ENCODE results near the gene HAT1.
A peak's percentile ranks its signal among the peaks of the same experiment; 100 is the strongest.

Gene HAT1, protein sequence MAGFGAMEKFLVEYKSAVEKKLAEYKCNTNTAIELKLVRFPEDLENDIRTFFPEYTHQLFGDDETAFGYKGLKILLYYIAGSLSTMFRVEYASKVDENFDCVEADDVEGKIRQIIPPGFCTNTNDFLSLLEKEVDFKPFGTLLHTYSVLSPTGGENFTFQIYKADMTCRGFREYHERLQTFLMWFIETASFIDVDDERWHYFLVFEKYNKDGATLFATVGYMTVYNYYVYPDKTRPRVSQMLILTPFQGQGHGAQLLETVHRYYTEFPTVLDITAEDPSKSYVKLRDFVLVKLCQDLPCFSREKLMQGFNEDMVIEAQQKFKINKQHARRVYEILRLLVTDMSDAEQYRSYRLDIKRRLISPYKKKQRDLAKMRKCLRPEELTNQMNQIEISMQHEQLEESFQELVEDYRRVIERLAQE

DNA sequence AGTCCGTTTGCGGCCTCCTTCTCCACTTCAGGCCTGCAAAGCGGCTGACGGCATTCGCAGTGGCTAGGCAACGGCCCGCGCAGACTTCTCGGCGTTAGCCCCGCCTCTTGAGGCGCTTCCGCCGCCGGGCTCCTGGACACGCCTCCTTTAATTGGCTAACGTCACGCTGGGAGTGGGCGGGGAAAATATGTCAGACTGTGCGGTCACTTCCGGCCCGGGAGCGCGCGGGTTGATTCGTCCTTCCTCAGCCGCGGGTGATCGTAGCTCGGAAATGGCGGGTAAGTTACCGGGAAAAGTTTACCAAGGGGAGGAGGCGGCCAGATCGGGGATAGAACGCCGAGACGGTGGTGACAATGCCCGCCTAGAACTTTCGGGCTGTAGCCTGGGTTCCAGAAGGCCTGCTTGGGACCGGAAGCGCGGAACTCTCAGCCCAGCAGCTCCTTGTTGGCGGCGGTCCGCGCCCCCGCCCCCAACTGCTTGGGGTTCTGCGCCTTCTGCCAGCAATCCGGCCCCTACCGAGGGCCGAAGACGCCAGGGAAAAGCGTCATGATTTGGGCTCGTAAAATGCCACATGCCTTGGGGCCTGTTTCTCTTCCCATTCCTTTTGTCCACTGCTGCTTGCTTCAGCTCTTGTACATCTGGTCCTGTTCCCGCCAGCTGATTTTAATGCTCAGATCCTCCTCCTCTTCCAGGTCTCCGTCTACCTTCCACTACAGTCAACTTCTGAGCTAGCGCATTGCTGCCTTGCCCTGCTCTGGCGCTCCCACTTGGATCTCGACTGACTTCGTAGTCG lies at the start of gene HAT1:
HAT1 (plus strand) TSS at position 232 of the 793 bp plus-strand sequence; CDS start at position 272, 40 bp downstream.
- peak; percentile 99 for DNase-seq (ENCODE audit: low read depth)
- peak within 1 kb of the TSS; percentile 93 for H3K4me3 ChIP-seq (ENCODE audit: low read depth, low read length)
- TF ChIP-seq MAX (IDR thresholded peaks at IDR 0.05; ENCODE audit: low read depth, low read length) (peak; percentile 26; the same call in 1 of the 2 replicates), POLR2A (IDR thresholded peaks at IDR 0.05; ENCODE audit: extremely low read depth, insufficient read length) (peak; percentile 57), MYC (IDR thresholded peaks at IDR 0.05; ENCODE audit: low read depth, low read length) (peak; percentile 53; the same call in 1 of the 2 replicates), CTCF (IDR thresholded peaks at IDR 0.05; ENCODE audit: low read depth, low read length) (no peak)

GRCh38 chr2:171874517-171874916 lies 47.7 kb upstream of the HAT1 start:
- H3K4me3 ChIP-seq (ENCODE audit: low read depth, low read length) = no peak overlapping the region
- TF ChIP-seq MAX (IDR thresholded peaks at IDR 0.05; ENCODE audit: low read depth, low read length) (no peak), CTCF (IDR thresholded peaks at IDR 0.05; ENCODE audit: low read depth, low read length) (no peak), POLR2A (IDR thresholded peaks at IDR 0.05; ENCODE audit: extremely low read depth, insufficient read length) (no peak), MYC (IDR thresholded peaks at IDR 0.05; ENCODE audit: low read depth, low read length) (no peak)
- no peak for DNase-seq (ENCODE audit: low read depth)

- no peak for DNase-seq (ENCODE audit: low read depth)
- TF ChIP-seq CTCF (IDR thresholded peaks at IDR 0.05; ENCODE audit: low read depth, low read length) (no peak), POLR2A (IDR thresholded peaks at IDR 0.05; ENCODE audit: extremely low read depth, insufficient read length) (no peak), MYC (IDR thresholded peaks at IDR 0.05; ENCODE audit: low read depth, low read length) (no peak), MAX (IDR thresholded peaks at IDR 0.05; ENCODE audit: low read depth, low read length) (no peak)
- H3K4me3 ChIP-seq (ENCODE audit: low read depth, low read length) = no peak overlapping the region
Observed at GRCh38 chr2:171874963-171875362, 47.3 kb upstream of the HAT1 start.

GRCh38 chr2:171878481-171878993 lies 43.7 kb upstream of the HAT1 start:
- DNase-seq (ENCODE audit: low read depth) = no peak
- H3K4me3 ChIP-seq (ENCODE audit: low read depth, low read length) = no peak overlapping the region
- TF ChIP-seq POLR2A (IDR thresholded peaks at IDR 0.05; ENCODE audit: extremely low read depth, insufficient read length) (no peak), MYC (IDR thresholded peaks at IDR 0.05; ENCODE audit: low read depth, low read length) (no peak), MAX (IDR thresholded peaks at IDR 0.05; ENCODE audit: low read depth, low read length) (no peak), CTCF (IDR thresholded peaks at IDR 0.05; ENCODE audit: low read depth, low read length) (no peak)

DNA sequence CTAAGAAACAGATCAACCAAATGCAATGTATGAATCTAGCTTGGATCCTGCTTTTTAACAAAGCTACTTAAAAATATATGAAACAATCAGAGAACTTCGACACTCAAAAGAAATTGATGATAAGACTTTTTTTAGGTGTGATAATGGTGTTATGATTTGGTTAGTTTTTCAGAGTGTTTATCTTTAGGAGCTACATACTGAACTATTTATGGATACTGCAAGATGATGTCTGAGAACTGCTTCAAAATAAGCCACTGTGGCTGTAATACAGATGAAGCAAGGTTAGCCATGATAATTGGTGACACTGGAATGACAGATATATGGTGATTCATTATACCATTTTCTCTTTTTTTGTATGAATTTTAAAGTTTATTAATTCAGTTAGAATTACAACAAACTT lies 42.4 kb upstream of the HAT1 start:
- no peak for DNase-seq (ENCODE audit: low read depth)
- H3K4me3 ChIP-seq (ENCODE audit: low read depth, low read length) = no peak overlapping the region
- TF ChIP-seq MYC (IDR thresholded peaks at IDR 0.05; ENCODE audit: low read depth, low read length) (no peak), CTCF (IDR thresholded peaks at IDR 0.05; ENCODE audit: low read depth, low read length) (no peak), POLR2A (IDR thresholded peaks at IDR 0.05; ENCODE audit: extremely low read depth, insufficient read length) (no peak)
